ENCODE measurements around the gene CCDC117. TPM values are rescaled to one million over a fixed set of nuclear protein-coding genes. Genes with fewer than 3 reads are reported as not detected.
"Not testable (repeated sequence)": the region's sequence is repeated elsewhere in the genome, so short reads cannot be mapped to it uniquely, and the experiment has no call there.

CCDC117 gene
- total and polyA plus RNA-seq, 8 donors = 5.1 to 15.7 (median 8.8) TPM

DNA sequence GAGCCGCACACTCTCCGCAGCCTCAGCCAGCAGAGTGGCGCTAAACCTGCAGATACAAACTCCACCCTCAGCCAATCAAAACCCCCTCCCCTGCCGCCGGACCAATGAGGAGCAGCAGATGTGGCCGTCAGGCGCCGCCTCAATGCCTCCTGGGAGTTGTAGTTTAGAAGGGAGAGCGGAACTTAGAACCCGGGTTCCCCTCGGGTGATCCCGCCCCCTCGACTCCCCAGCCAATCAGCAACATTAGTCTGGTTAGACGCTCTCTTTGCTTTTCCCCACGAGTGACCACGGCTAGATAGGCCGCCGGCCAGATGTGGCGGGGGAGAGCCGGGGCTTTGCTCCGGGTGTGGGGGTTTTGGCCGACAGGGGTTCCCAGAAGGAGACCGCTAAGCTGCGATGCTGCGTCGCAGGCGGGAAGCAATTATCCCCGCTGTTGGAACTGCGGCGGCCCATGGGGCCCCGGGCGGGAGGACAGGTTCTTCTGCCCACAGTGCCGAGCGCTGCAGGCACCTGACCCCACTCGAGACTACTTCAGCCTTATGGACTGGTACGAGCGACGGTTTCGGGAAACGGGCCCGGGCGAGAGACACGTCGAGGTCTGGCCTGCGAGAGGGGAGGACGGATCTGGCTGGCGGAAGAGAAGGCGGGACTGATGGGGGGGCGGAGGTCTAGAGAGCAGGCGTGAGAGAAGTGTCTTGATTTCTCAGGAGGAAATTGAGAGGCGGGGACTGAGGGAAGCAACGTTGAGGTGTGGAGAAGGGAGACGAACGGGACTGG lies 30.5 kb upstream of the CCDC117 start, which contains the start of the genes CHEK2 and HSCB:
Gene CHEK2, minus strand, starts transcription at position 36 of the 777 bp plus-strand sequence. CDS start 7,099 bp downstream, outside the sequence.
Gene HSCB, plus strand, starts transcription at position 255 of the 777 bp plus-strand sequence. Its CDS starts 57 bp downstream, at position 312.
- peak within 1 kb of the TSS; percentile 71 to 97 (median 96) for H3K4me3 ChIP-seq
- TF ChIP-seq, protein P1, sequence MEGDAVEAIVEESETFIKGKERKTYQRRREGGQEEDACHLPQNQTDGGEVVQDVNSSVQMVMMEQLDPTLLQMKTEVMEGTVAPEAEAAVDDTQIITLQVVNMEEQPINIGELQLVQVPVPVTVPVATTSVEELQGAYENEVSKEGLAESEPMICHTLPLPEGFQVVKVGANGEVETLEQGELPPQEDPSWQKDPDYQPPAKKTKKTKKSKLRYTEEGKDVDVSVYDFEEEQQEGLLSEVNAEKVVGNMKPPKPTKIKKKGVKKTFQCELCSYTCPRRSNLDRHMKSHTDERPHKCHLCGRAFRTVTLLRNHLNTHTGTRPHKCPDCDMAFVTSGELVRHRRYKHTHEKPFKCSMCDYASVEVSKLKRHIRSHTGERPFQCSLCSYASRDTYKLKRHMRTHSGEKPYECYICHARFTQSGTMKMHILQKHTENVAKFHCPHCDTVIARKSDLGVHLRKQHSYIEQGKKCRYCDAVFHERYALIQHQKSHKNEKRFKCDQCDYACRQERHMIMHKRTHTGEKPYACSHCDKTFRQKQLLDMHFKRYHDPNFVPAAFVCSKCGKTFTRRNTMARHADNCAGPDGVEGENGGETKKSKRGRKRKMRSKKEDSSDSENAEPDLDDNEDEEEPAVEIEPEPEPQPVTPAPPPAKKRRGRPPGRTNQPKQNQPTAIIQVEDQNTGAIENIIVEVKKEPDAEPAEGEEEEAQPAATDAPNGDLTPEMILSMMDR (IDR thresholded peaks at IDR 0.05) = no peak
- H3K27ac ChIP-seq = peak within 1 kb of the TSS; percentile 77 to 98 (median 97)
- no peaks in the 10 kb centered on the region for H3K9me3 ChIP-seq
- intact Hi-C loops (cut with DNase I) = no loop called here
- ATAC-seq (peak; percentile 95 to 98 (median 98)), FAIRE-seq (peak; percentile 84), DNase-seq (peak; percentile 90 to 99 (median 98))
- H3K27me3 ChIP-seq = no peaks in the 10 kb centered on the region
- peaks cover 0 to 18% (median 6%) of the 10 kb centered on the region in 3 donors for H3K36me3 ChIP-seq
- 0% methylated on average over 54 of the region's 54 CpGs for WGBS, 2 donors
- H3K4me1 ChIP-seq = peaks cover 0 to 7% (median 4%) of the 10 kb centered on the region in 3 donors

DNA sequence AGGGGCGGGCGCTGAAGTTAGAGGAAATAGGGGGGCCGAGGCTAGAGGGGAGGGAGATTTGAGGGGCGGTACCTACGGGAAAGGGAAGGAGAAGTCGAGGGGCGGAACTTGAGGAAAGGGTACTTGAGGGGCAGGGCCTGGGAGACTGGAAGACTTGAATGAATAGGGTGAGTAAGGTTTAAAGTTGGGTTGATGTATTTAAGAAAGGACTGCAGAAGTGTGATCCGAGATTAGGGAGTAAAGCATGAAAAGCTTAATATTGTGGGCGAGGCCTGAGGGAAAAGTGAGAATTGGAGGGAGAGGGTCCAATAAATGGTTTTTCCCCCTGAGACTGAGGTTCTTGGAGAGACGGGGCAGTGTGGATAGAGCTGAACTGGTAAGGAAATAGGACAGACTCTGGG lies 29.9 kb upstream of the CCDC117 start:
- no peaks in the 10 kb centered on the region for H3K27me3 ChIP-seq
- DNase-seq = no peak
- intact Hi-C loops (cut with DNase I) = no loop called here
- ATAC-seq = no peak
- peak overlapping the region in 3 of 4 donors; percentile 71 to 97 (median 96) for H3K4me3 ChIP-seq
- H3K36me3 ChIP-seq = peaks cover 0 to 18% (median 6%) of the 10 kb centered on the region in 3 donors
- H3K4me1 ChIP-seq = peaks cover 0 to 7% (median 4%) of the 10 kb centered on the region in 3 donors
- peak overlapping the region in 3 of 4 donors; percentile 96 to 98 (median 98) for H3K27ac ChIP-seq
- H3K9me3 ChIP-seq = no peaks in the 10 kb centered on the region
- 3 to 4% methylated on average over 10 of the region's 10 CpGs for WGBS, 2 donors
- FAIRE-seq = peak; percentile 39
- TF ChIP-seq, protein P1 (IDR thresholded peaks at IDR 0.05) = no peak

DNA sequence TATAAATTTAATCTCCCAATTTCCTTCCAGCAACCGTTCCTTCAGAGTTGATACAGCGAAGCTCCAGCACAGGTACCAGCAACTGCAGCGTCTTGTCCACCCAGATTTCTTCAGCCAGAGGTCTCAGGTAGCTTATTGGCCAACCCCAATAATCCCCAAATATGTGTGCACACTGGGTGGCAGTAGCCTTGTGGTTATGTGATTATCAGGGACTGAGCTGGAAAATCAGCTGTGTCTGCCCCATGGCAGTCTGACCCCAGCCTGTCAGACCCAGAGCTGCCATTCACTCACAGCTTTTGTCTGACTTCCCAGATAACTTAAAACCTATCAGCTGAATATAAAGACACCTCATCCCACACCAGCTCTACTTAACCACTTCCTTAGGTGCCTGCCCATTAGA lies 28.6 kb upstream of the CCDC117 start:
- ATAC-seq (no peak), DNase-seq (no peak), FAIRE-seq (no peak)
- intact Hi-C loops (cut with DNase I) = no loop called here
- H3K27me3 ChIP-seq = no peaks in the 10 kb centered on the region
- H3K9me3 ChIP-seq = no peaks in the 10 kb centered on the region
- H3K36me3 ChIP-seq = peaks cover 0 to 18% (median 6%) of the 10 kb centered on the region in 3 donors
- H3K4me1 ChIP-seq = peaks cover 0 to 7% (median 4%) of the 10 kb centered on the region in 3 donors
- H3K27ac ChIP-seq = no peak overlapping the region
- TF ChIP-seq, protein P1 (IDR thresholded peaks at IDR 0.05) = no peak
- no peak overlapping the region for H3K4me3 ChIP-seq
- 88% methylated on average over 3 of the region's 3 CpGs for WGBS, 2 donors

DNA sequence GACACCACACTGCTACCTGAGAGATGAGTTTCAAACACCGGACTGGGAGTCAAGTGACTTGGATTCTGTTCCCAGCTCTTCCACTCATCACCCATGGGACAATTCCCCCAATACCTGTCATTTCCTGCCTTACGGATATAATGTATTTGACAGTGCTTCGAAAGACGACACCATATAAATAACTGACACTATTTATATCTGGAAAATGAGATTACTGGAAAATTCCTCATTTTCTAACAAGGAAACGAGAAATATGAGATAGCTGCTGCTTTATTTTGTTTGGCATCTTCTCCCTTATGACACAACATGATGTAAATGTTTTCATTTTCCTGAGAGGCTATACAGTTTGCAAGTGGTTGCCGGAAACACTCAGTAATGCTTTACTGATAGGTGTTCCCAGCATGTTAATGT lies 22.0 kb upstream of the CCDC117 start:
- TF ChIP-seq, protein P1 (IDR thresholded peaks at IDR 0.05) = no peak
- no peak for DNase-seq
- WGBS, 2 donors = 84 to 85% methylated on average over 6 of the region's 6 CpGs
- Histone ChIP-seq H3K27me3 (no peaks in the 10 kb centered on the region), H3K9me3 (no peaks in the 10 kb centered on the region), H3K36me3 (peaks cover 0 to 9% (median 8%) of the 10 kb centered on the region in 3 donors), H3K27ac (no peak overlapping the region), H3K4me1 (no peaks in the 10 kb centered on the region), H3K4me3 (no peak overlapping the region)
- intact Hi-C loops (cut with DNase I) = no loop called here
- FAIRE-seq = no peak
- ATAC-seq = no peak

DNA sequence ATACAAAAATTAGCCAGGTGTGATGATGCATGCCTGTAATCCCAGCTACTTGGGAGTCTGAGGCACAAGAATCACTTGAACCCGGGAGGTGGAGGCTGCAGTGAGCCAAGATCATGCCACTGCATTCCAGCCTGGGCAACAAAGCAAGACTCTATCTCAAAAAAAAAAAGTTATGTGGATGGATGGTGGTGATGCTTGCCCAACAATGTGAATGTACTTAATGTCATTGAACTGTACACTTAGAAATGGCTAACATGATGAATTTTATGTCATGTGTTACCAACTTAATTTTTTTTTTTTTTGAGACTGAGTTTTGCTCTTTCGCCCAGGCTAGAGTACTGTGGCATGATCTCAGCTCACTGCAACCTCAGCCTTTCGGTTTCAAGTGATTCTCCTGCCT lies 18.0 kb upstream of the CCDC117 start:
- FAIRE-seq; ATAC-seq; intact Hi-C loops (cut with DNase I); H3K27ac ChIP-seq; H3K27me3 ChIP-seq; H3K9me3 ChIP-seq; DNase-seq; H3K4me3 ChIP-seq; H3K36me3 ChIP-seq; H3K4me1 ChIP-seq: not testable (repeated sequence)
- WGBS, 2 donors = 95 to 100% methylated on average over 3 of the region's 3 CpGs
